ENCODE results near the gene PSMB4. TPM values are rescaled to one million over a fixed set of nuclear protein-coding genes. Genes with fewer than 3 reads are reported as not detected.
"Not testable (repeated sequence)": the region's sequence is repeated elsewhere in the genome, so short reads cannot be mapped to it uniquely, and the experiment has no call there.

Gene PSMB4
- total RNA-seq, 1 donor from 2014 or later = 322 TPM

DNA sequence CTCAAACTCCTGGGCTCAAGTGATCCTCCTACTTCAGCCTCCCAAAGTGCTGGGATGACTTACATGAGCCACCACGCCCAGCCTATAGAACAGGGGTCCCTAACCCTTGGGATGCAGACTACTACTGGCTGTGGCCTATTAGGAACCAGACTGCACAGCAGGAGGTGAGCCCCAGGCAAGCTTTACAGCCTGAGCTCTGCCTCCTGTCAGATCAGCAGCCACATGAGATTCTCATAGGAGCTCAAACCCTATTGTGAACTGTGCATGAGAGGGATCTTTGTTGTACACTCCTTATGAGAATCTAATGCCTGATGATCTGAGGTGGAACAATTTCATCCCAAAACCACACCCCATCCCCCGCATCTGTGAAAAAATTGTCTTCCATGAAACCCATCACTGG, 13.4 kb upstream of the PSMB4 start:
- Mint-ChIP-seq H3K9me3 (ENCODE audit: unreplicated experiment) (no peaks in the 10 kb centered on the region), H3K27me3 (ENCODE audit: unreplicated experiment) (peaks cover 2% of the 10 kb centered on the region), H3K36me3 (ENCODE audit: low read depth, unreplicated experiment) (no peaks in the 10 kb centered on the region), H3K4me1 (ENCODE audit: unreplicated experiment) (no peaks in the 10 kb centered on the region), H3K27ac (ENCODE audit: unreplicated experiment) (no peak overlapping the region), H3K4me3 (ENCODE audit: unreplicated experiment) (no peak overlapping the region)
- DNase-seq (ENCODE audit: low spot score) = no peak
- TF ChIP-seq, protein P1, sequence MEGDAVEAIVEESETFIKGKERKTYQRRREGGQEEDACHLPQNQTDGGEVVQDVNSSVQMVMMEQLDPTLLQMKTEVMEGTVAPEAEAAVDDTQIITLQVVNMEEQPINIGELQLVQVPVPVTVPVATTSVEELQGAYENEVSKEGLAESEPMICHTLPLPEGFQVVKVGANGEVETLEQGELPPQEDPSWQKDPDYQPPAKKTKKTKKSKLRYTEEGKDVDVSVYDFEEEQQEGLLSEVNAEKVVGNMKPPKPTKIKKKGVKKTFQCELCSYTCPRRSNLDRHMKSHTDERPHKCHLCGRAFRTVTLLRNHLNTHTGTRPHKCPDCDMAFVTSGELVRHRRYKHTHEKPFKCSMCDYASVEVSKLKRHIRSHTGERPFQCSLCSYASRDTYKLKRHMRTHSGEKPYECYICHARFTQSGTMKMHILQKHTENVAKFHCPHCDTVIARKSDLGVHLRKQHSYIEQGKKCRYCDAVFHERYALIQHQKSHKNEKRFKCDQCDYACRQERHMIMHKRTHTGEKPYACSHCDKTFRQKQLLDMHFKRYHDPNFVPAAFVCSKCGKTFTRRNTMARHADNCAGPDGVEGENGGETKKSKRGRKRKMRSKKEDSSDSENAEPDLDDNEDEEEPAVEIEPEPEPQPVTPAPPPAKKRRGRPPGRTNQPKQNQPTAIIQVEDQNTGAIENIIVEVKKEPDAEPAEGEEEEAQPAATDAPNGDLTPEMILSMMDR (IDR thresholded peaks at IDR 0.05; ENCODE audit: unreplicated experiment) = no peak

DNA sequence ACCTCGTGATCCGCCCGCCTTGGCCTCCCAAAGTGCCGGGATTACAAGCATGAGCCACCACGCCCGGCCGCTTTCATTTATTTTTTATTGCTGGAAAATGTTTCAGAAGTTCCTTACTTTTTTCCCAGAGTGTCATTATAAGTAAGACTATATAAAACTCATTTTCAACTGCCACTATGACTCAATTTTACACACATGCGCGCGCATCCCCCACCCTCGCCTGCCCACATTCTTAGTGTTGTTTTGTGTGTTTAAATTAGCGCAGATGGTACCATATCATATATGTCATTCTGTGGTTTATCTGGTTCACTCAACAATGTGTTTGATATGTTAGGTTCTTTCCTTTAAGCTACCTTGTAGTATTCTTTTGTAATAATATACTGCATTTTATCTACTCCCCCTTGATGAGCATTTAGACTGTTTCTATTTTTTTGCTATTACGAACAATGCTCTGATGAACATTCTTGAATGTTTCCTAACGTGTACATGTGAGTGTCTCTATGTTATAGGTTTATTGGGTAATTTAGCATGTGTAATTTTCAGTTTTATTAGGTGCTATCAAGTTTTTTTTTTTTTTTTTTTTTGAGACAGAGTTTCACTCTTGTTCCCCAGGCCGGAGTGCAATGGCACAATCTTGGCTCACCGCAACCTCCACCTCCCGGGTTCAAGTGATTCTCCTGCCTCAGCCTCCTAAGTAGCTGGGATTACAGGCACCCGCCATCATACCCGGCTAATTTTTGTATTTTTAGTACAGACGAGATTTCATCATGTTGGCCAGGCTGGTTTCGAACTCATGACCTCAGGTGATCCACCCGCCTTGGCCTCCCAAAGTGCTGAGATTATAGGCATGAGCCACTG, 8.9 kb upstream of the PSMB4 start:
- not testable (repeated sequence) for H3K9me3 Mint-ChIP-seq (ENCODE audit: unreplicated experiment); H3K4me3 Mint-ChIP-seq (ENCODE audit: unreplicated experiment); H3K27me3 Mint-ChIP-seq (ENCODE audit: unreplicated experiment); H3K4me1 Mint-ChIP-seq (ENCODE audit: unreplicated experiment); H3K36me3 Mint-ChIP-seq (ENCODE audit: low read depth, unreplicated experiment); DNase-seq (ENCODE audit: low spot score); H3K27ac Mint-ChIP-seq (ENCODE audit: unreplicated experiment)

DNA sequence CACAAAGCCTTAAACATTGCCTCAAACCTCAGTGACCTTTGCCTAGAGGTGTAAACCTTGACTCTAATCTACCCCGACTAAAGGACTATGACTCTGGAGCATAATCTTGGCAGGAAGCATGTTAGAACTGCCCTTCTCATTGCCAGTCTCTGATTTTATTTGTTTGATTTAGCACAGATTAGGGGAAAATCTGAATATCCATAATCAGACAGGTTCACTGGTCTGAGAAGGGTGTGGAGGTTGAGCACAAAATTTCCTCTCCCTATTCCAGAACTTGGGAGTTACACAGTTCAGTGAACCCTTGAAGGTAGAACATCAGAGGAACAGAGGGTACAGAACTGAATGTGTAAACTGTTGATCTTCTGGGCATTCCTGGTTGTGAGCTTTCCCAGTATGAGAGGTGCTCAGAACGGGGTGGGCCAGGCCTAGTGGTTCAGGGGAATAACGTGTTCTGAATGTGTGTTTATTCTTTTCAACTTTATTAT, 8.3 kb upstream of the PSMB4 start:
- Mint-ChIP-seq H3K9me3 (ENCODE audit: unreplicated experiment) (no peaks in the 10 kb centered on the region), H3K4me3 (ENCODE audit: unreplicated experiment) (no peak overlapping the region), H3K36me3 (ENCODE audit: low read depth, unreplicated experiment) (no peaks in the 10 kb centered on the region), H3K27me3 (ENCODE audit: unreplicated experiment) (no peaks in the 10 kb centered on the region), H3K27ac (ENCODE audit: unreplicated experiment) (no peak overlapping the region), H3K4me1 (ENCODE audit: unreplicated experiment) (no peaks in the 10 kb centered on the region)
- TF ChIP-seq, protein P1 (IDR thresholded peaks at IDR 0.05; ENCODE audit: unreplicated experiment) = no peak
- no peak for DNase-seq (ENCODE audit: low spot score)

DNA sequence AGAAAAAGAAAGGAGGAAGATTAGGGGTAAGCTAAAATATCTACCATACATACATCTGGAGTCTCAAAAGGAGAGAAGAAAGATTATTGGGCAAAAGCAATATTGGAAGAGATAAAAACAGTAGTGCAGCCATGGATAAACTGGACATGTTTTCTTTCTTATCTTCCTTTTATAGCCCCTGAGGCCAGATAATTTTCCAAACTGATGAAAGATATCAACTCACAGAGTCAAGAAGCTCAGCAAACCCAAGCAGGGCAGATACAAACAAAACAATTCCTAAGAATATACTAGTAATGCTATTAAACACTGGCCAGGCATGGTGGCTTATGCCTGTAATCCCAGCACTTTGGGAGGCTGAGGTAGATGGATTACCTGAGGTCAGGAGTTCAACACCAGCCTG, 5.8 kb upstream of the PSMB4 start:
- no peak overlapping the region for H3K27ac Mint-ChIP-seq (ENCODE audit: unreplicated experiment)
- TF ChIP-seq, protein P1 (IDR thresholded peaks at IDR 0.05; ENCODE audit: unreplicated experiment) = no peak
- no peak overlapping the region for H3K4me3 Mint-ChIP-seq (ENCODE audit: unreplicated experiment)
- H3K27me3 Mint-ChIP-seq (ENCODE audit: unreplicated experiment) = no peaks in the 10 kb centered on the region
- DNase-seq (ENCODE audit: low spot score) = no peak
- no peaks in the 10 kb centered on the region for H3K4me1 Mint-ChIP-seq (ENCODE audit: unreplicated experiment)
- no peaks in the 10 kb centered on the region for H3K36me3 Mint-ChIP-seq (ENCODE audit: low read depth, unreplicated experiment)
- H3K9me3 Mint-ChIP-seq (ENCODE audit: unreplicated experiment) = no peaks in the 10 kb centered on the region

DNA sequence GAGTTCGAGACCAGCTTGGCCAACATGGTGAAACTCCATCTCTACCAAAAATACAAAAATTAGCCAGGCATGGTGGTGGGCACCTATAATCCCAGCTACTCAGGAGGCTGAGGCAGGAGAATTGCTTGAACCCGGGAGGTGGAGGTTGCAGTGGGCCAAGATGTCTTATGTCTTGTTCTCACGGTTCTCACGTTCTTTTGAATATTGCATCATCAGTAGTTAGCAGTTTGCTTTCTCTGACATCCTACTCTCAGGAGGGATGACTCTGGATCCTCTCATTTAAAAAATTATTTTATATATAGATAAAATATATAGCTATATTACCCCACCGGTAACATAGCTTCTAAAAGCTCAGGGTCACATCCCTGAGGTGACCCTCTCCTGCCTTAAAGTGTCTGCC, 3.1 kb upstream of the PSMB4 start:
- H3K27ac Mint-ChIP-seq (ENCODE audit: unreplicated experiment); DNase-seq (ENCODE audit: low spot score); H3K4me3 Mint-ChIP-seq (ENCODE audit: unreplicated experiment); H3K9me3 Mint-ChIP-seq (ENCODE audit: unreplicated experiment); H3K27me3 Mint-ChIP-seq (ENCODE audit: unreplicated experiment): not testable (repeated sequence)
- H3K4me1 Mint-ChIP-seq (ENCODE audit: unreplicated experiment) = peaks cover 16% of the 10 kb centered on the region
- H3K36me3 Mint-ChIP-seq (ENCODE audit: low read depth, unreplicated experiment) = peaks cover 13% of the 10 kb centered on the region

DNA sequence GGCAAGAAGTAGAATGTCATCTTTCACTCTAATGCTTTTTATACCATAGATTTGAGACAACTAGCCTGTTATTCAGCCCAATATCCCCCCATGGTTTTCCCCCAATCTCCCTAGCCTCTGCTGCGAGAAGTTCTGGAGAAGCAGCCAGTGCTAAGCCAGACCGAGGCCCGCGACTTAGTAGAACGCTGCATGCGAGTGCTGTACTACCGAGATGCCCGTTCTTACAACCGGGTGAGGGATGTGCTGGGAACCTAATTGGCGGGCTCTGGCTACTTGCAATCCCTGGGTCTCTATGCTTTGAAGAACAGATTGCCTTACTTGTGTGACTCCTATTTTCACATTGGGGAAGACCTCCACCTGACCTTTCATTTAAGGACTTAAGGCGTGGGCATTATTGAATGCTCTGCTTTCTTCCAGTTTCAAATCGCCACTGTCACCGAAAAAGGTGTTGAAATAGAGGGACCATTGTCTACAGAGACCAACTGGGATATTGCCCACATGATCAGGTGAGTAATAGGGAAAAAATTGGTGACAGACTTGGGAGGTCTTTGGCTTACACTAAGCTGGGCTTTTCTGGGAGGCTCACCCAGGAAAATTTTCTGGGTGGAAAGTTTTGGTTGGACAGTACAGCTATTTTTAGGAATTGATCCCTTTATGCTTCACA, 1.9 kb downstream of the PSMB4 start:
- no peaks in the 10 kb centered on the region for H3K9me3 Mint-ChIP-seq (ENCODE audit: unreplicated experiment)
- H3K4me3 Mint-ChIP-seq (ENCODE audit: unreplicated experiment) = peak overlapping the region; percentile 96
- peaks cover 32% of the 10 kb centered on the region for H3K36me3 Mint-ChIP-seq (ENCODE audit: low read depth, unreplicated experiment)
- no peak for DNase-seq (ENCODE audit: low spot score)
- H3K4me1 Mint-ChIP-seq (ENCODE audit: unreplicated experiment) = peaks cover 19% of the 10 kb centered on the region
- H3K27me3 Mint-ChIP-seq (ENCODE audit: unreplicated experiment) = peaks cover 4% of the 10 kb centered on the region
- TF ChIP-seq, protein P1 (IDR thresholded peaks at IDR 0.05; ENCODE audit: unreplicated experiment) = no peak
- peak overlapping the region; percentile 99 for H3K27ac Mint-ChIP-seq (ENCODE audit: unreplicated experiment)
